GM18519 (cell line): Measurements from ENCODE around the gene GSC.

Experiments
- ATAC-seq: cut with Tn5 transposase; IDR thresholded peaks from one replicate; pipeline ENCODE4 v1.9.1; 2021; ENCODE audit warnings: mild to moderate bottlenecking, moderate library complexity; ENCODE audit not compliant: unreplicated experiment, low FRiP score

GSC gene

DNA sequence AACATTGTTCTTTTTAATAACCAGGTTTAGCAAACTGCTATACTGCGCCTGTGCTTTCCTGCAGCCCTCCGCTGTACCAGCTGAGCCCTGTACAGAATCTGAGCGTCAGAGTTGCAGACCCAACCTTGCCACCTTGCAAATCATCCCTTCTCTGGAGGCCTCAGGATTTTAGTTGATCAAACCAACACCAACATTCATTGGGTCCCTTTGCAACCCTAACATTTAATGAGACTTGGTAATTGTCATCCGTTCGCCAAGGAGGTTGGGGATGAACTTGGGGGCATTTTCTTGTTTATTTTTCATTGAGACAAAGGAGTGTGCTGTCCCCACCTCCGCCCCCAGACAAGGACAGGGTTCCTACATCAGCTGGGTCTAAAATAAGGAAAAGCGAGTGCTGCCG, 2.6 kb upstream of the GSC start:
- no peak for ATAC-seq

DNA sequence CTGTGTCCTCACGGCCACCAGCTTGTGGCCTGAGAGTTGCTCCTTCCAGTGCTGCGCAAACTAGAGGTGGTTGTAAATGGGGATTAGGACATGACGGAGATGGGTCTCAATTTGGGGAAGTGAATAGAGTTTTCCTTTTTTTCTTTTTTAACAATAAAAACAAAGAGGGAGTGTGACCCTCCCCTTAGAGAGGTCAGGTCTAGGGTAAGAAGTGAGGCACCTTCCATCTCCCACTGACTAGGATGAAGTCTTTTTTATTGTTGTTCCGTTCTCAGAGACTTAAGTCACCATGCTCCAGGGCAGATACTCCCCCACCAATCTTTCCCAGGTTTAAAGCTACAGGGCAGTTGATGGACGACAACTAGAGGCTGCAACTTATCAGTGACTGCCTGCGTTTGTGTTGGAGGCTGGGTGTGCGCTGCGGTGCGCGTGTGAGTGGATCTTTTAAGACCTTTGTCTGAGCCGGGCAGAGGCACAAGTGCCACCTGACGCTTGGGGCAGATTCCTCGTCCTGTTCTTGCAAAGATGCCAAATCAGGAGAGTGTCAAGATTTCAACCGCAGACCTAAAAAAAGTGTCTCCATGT, 2.1 kb upstream of the GSC start:
- no peak for ATAC-seq

DNA sequence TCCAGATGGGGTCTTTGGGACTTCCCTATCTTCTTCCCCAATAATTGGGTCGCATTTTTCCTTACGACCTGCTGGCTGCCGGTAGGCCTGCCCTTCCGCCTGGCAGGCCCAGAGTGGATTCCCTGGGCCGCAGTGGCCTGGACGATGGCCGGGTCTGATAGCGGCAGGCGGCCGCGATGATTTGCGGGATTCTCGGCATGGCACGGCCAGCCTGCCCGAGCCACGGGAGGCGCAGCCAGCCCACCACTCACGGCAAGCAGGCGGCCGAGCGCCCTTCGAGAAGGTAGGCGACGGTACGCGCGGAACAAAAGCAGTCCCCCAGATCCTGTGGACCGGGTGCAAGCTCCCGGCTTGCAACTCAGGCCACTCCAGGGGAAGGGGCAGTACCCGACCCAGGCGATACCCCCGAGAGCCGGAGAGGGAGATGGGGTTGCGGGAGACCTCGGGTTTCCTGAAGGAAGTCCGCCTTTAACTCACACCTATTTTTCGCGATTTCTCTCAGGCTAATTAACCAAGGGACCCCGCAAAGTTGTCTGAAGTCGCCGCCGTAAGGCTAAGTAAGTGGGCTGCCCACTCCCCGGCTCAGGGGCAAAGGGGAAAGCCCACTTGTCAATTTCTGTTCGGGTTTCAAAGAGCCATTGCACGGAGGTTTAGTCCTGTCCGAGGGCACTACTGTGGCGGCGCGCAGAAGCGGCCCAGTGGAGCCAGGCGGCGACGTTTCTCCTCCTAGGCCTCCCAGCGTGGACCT, 1.4 kb upstream of the GSC start:
- no peak for ATAC-seq

DNA sequence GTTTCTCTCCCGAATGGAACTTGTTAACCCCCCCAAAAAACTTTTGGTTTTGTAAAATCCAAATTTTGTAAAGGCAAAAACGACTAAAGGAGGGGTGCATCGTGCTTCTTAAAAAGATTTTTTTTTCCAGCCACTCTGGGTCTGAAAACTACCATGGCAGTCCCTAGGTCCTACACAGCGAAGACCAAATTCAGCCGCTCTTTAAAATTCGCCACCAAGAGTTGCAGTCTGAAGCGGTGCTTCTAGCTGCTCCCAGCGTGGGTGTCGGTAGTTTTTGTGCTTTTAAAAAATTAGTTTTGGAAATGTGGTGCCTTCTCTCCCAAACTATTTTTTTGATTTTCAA, 873 bp upstream of the GSC start:
- no peak for ATAC-seq

DNA sequence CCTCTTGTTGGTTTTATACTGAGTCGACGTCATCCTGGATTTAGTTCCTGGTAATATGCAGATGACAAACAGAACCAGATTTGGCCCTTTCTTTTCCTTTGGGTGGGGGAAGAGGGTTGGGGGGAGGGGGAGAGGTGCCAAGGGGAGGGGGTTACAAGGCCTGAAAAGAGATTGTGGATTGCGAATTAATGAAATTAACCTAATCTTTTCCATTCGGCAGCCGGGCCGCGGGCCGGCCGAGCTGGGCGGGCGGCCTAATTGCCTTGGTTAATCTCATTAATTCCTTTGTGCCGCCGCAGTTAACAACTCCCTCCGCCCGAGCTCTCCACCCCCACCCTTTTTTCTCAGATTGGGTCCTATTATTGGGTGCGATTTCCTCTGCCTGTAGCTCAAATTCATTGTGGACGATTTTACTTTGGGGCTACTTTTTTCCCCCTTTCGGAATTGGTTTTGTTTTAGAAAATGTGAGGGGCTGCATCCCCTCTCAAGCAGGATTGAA, 387 bp upstream of the GSC start:
- ATAC-seq: no peak

DNA sequence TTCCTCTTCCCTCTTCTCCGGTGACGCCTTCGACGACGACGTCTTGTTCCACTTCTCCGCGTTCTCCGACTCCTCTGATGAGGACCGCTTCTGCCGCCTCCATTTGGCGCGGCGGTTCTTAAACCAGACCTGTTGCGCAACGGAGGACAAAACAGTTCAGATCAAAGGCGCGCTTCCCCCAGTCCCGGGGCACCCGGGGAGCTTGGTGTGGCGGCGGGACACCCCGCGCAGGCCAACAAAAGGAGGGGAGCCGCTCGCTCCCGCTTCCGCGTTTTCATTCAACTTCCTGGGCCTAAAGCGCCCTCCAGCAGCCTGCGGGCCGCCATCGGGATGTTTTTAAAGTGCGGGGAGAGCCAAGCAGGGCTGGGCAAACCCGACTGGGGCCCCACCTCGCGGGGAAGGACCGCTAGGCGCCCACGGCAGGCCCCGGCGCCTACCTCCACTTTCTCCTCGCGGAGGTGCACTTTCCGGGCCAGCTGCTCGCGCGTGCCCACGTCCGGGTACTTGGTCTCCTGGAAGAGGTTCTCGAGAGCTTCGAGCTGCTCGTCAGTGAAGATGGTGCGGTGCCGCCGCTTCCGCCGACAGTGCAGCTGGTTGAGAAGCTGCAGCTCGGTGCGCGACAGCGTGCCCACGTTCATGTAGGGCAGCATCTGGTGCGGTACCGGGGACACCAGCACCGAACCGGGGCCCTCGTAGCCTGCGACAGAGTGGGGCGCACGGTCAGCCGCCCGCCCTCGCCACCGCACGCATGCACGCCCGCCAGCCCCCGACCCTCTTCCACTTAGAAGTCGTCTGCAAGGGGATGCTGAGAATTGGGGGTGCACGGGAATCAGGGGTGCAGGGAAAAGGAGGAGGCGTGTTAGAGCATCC, 1.2 kb downstream of the GSC start:
- no peak for ATAC-seq

DNA sequence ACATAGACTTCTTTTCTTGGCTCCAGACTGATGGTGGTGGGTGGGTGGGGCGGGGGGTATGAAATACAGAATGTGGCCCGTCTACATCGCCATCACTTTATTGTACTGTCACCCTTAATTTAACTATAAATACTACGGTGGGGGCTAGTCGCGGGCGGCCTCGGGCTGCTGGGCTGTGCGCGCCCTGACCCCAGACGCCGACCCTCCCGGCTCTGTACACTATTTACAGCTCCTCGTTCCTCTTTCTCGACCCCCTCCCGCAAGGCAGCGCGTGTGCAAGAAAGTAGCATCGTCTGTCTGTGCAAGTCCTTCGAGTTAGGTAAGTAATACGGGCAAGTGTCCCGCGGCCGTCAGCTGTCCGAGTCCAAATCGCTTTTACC, 1.8 kb downstream of the GSC start:
- no peak for ATAC-seq

DNA sequence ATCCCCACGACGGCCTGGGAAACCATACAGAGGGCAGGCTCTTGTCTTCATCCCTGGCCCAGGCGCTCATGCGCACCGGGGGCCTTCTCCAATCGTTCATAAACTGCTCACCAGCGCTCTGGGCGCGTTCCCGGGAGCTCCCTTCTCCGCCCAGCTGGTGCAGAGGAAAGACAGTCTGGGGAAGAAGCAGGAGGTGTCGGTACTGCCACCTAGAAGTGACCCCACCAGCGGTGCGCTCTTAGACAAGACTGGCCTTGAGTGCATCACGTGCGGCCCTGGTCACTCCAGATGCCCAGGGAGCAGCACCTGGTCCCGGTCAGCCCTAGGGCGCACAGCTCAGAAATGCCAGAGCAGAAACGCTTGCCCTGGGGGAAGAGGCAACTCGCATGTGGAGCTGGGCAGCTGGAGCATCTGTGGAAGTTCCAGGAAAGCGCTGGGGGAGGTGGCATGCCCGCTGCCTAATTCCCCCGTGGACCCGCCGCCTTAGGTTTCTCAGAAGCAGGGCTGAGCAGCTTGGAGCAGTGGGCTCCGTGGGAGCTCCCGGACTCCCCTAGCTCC, 2.5 kb downstream of the GSC start:
- no peak for ATAC-seq

DNA sequence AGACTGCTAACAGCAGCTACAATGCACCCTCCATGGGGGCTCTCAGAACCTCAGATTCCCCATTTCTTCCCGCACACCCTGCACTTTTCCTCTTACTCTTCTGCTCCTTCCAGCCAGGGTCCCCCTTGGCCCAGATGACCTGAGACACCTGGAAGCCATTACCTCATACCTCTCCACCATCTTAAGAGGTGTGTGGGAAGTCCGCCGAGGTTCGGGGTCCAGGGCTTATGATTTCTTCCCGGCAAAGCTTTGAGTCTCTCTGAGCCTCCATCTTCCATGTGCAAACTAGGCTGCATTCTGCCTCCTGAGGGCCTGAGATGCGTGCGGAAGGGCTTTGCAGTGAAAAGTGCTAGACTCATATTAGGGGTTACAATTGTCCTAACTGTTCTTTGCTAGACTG, 5.3 kb downstream of the GSC start:
- ATAC-seq: no peak

DNA sequence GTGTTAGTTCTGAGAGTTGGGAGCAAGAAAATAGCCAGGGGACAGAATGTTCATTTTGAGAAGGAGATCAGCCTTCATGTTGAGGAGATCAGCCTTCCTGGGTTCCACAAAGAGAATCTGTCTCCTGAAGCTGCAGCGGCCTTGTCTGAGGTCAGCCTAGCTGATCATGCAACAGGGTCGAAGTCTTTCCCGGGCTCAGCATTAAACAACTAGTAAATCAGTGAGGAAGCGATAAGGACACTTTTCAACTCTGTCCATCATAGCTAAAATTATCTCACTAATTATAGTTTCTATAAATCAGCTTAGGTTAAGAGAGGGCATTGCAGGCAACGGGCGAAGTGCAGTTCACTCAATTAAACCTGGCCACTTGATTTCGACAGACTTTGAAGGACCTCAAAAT, 7.5 kb downstream of the GSC start:
- no peak for ATAC-seq

DNA sequence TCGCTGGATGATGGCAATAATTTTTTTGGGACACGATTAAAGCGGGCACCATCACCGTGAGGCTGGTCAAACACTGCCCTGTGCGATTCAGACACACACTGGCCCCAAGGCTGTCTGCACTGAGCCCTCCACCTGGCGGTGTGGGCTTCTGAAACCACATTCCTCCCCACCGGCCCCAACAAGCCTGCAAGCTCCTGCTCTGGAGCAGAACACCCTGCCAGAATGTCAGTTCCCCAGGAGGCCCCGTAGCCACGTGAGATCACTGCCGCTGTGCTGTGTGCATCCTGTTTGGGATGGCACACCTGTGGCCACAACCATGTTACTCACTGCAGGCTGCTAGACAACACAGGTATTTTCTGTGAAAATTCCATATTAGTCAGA, 7.9 kb downstream of the GSC start:
- no peak for ATAC-seq

DNA sequence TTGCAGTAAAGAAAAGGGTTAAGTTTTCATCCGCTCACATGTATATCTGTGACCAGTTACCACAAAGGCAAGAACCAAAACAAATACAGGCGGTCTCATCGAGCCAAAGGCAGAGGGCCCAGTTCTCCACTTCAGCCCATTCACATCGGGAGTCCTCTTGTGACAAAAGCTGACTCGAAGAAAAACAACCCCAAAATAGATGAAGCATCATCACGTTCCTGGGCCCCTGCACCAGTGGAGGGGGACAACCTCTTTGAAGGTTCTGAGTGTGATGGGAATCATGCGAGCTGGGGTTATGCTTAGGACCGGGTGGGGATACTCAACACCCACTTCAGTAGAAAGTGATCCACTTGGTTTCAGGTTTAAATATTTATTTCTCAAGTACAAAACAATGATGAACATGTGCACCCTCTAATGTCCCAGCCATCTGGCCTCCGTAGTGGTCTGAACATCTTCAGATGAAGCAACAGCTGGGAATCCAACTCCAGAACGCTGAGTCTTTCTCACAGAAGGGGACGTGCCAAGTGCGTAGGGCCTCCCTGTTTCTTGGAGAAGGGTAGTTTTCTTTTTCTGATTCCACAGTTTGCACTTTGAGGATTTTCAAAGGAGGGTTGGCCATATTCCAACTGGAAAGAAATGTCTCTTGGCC, 8.4 kb downstream of the GSC start:
- ATAC-seq: no peak

DNA sequence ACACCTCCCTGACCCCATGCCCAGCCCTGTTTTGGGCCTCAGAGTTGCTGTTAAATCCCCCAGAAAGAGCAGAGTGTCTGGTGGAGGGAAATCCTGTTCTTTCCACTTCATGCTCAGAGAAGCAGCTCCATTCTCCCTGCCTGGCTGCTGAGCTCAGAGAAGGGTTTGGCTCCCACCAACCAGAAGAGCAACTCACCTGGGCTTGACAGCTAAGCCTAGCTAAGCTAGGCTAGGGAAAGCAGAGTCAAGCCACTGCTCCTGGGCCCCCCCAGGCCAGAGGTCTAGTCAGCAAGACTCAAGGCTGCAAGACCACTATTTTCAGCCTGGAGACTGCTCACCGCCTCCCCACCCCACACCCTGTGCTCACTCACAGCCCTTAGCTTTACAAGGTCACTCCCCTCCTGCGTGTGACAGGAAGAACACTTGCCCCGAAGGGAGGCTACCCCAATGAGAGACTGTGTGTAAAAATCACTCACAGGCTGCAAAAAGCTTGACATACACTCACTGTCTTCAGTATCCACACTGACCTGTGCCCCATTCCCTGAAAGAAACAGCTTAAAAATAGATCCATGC, 13.5 kb downstream of the GSC start:
- ATAC-seq: no peak

DNA sequence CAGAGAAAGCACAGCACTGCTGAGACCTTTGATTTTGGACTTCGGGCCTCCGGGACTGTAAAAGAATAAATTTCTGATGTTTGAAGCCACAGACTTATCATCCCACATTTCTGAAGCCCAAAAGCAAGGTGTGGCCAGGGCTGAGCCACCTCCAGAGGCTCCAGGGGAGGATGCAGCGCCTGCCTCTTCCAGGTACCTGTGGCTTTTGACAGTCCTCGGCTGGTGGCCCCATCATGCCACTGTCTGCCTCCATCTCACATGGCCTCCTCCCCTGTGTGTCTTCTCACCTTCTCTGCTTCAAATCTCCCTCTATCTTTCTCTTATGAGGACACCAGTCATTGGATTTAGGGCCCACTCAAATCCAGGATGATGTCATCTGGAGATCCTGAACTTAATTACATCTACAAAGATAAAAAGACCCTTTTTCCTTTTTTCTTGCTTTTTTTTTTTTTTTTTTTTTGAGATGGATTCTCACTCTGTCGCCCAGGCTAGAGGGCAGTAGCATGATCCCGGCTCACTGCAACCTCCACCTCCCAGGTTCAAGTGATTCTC, 15.4 kb downstream of the GSC start:
- no peak for ATAC-seq

DNA sequence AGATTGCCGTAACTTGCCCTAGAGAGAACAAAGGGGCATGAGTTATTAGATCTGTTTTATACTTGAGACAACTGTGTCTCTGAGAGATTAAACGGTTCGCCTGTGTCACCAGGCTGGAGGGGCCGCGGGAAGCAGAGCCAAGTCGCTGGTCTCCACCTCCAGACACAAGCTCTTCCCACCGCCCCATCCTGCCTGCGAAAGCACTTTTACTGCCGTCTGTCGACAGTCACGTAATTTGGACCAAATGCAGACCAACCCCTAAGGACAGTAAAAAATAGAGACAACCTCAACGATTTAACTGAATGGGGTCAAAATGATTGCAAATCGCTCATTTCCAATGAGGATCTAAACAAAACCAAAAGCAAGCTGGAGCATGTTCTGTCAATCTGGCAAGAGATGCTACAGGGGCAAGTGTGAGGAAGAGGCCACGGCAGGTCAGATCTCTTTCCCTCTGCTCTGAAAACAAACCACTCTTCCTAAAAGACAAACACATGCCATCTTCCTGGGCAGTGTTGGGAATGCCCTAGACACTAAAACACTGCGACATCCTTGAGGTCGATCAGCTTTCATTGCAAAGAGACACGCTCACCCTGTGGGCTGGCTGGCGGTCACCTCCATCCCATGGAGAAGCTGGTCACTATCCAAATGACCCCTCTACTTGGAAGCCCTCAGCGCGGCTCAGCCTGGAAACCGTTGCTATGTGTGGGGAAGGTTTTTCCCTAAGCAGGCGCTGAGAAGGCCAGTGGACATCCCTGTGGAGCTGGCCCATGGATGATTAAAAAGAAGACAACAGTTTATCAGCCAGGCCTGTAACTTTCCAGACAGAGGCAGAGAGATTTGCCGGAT, 17.1 kb downstream of the GSC start:
- no peak for ATAC-seq

DNA sequence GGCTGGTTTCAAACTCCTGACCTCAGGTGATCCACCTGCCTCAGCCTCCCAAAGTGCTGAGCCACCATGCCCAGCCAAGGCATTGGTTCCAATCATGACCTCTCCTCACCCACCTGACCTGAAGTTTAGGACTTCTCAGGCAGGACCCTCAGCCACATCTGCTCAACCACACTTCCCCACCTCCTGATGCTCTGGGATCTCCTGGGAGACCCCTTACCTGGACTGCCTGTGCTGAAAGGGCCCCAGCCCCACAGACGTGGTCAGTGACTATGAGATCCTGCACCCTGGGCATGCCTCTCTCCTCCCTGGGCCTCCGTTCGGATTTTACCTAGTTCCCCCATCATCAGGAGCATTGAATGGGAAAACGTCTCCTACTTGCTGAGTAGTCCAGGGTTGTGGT, 18.0 kb downstream of the GSC start:
- no peak for ATAC-seq

DNA sequence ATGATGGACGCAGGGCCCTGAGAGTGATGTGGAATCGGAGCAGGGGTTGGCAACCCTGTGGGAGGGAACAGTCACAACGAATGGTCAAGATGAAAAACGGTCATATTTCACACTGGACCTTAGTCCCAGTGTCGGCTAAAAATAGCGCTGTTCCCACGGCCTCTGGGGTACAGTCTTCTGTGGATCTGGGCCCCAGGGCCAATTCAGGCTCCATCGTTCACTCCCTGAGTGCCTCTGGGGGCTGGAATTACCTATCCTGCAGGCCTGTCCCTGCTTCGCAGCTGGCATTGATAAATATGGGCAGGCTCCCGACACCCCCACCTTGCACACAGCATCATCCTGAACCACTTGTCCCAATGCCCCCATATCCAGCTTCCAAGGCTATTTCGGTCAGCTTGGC, 18.6 kb downstream of the GSC start:
- ATAC-seq: no peak

DNA sequence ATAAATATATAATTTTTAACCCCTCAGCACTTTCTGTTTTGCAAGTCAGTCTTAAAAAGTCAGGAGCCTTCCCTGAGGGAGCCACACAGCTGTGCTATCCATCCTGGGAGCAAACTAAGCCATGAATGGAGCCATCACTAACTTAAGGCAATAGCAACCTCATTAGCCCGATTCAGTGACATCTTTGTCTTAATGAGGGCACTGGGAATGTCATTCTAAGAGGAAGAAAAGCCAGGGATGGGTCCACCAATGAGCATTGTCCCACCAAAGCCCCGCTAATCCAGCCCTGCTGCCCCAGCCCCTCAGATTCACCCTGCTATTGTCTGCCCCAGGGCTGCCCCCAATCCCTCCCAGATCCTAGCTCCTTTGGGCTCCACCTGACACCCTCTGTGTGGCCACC, 19.5 kb downstream of the GSC start:
- no peak for ATAC-seq

DNA sequence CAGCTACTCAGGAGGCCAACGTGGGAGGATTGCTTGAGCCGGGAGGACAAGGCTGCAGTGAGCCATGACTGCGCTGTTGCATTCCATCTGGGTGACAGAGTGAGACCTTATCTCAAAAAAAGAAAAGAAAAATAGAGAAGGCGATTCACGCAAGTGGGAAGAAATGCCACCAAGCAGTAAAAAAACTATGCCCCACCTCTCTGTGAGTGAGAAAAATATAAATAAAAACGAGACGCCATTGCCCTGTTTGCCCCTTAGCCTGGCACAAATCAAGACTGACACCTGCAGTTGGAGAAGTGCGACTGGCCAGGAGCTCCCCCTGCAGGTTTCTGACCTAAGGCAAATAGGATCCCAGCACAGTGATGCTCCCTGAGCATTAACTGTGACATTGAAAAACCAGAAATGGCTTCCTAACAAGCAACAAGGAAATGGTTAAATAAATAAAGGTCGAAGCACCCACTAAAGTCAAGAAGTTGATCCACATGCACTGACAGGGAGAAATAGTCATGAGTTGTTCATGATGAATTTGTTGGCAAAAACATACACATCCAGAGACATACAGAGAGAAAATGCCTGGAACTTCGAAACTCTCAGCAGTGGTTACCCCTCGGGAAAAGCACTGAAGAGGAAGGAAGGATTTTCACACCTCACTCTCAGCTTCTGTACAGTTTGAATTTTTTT, 21.1 kb downstream of the GSC start:
- ATAC-seq: no peak
